ENCODE data around the gene EEFSEC. TPM values are rescaled to one million over a fixed set of nuclear protein-coding genes. Genes with fewer than 3 reads are reported as not detected.
A peak's percentile ranks its signal among the peaks of the same experiment; 100 is the strongest.

Gene EEFSEC
- total and polyA plus RNA-seq, 2 of the 4 experiments (the other 2 are of a cell fraction) = 4.5 to 9.3 TPM

- no peak for DNase-seq
These were observed 123.4 kb downstream of the EEFSEC start for GRCh38 chr3:128276577-128277183.

More at GRCh38 chr3:128276577-128277183, 123.4 kb downstream of the EEFSEC start:
- no peak overlapping the region for H4K8ac ChIP-seq (ENCODE audit: low read depth in 2 of 2, low read length in 2 of 2)
- H3K4me3 ChIP-seq (ENCODE audit: insufficient read depth, low read depth, low read length) = no peak overlapping the region
- no peak for ATAC-seq (ENCODE audit: low read depth)
- no peak overlapping the region for H3K27ac ChIP-seq (ENCODE audit: insufficient read depth, low read length)
- peaks cover 31% of the 10 kb centered on the region for H3K4me1 ChIP-seq (ENCODE audit: control insufficient read depth, insufficient read depth, low read length)
- H3K14ac ChIP-seq (replicated peaks; ENCODE audit: low read depth, low read length) = no peak overlapping the region
- ChIA-PET CTCF (interaction anchor here (1.4 kb wide), 1 partner anchor 106 kb away, joined by 4 read pairs; no protein-coding TSS in a partner anchor), POLR2A (ENCODE audit: unreplicated experiment) (no interaction called here)
- H3K9me3 ChIP-seq (ENCODE audit: control insufficient read depth, insufficient read depth, low read length) = no peaks in the 10 kb centered on the region
- intact Hi-C loops (cut with micrococcal nuclease) (no loop called here), in situ Hi-C loops (cut with MboI; ENCODE audit: low sequenced_read_pairs) (no loop called here), dilution Hi-C loops (cut with HindIII; ENCODE audit: low sequenced_read_pairs, unreplicated experiment) (no loop called here)
- H2BK20ac ChIP-seq (ENCODE audit: low read depth, low read length) = 0 out of 2 replicates have a peak overlapping the region, but pooled peaks have one; percentile 39
- H2AK5ac ChIP-seq (ENCODE audit: low read depth, low read length) = peak overlapping the region; percentile 92; the same call in 1 of the 2 replicates
- H3K9me1 ChIP-seq (ENCODE audit: insufficient read depth, low read length) = peaks cover 31% of the 10 kb centered on the region
- no peak overlapping the region; the same call in 1 of the 2 replicates for H3K4ac ChIP-seq (ENCODE audit: low read depth, low read length)
- H3K79me1 ChIP-seq (ENCODE audit: low read depth in 1 of 2, low read length in 2 of 2) = peaks cover 2 to 27% of the 10 kb centered on the region in 2 experiments; a peak in 1 of 4 replicates
- TF ChIP-seq MAZ (IDR thresholded peaks at IDR 0.05; ENCODE audit: borderline replicate concordance, low read depth, low read length) (no peak), FOS (IDR thresholded peaks at IDR 0.05; ENCODE audit: low read depth, low read length) (no peak), MXI1 (IDR thresholded peaks at IDR 0.05; ENCODE audit: borderline replicate concordance, low read depth, low read length) (no peak), USF2 (IDR thresholded peaks at IDR 0.05; ENCODE audit: low read depth, low read length) (no peak), RCOR1 (IDR thresholded peaks at IDR 0.05; ENCODE audit: insufficient replicate concordance, low read length) (no peak), SMC3 (IDR thresholded peaks at IDR 0.05; ENCODE audit: low read depth, low read length) (no peak), MAFK (IDR thresholded peaks at IDR 0.05; ENCODE audit: low read depth, low read length) (no peak), RAD21 (IDR thresholded peaks at IDR 0.05; ENCODE audit: low read length) (no peak), BHLHE40 (IDR thresholded peaks at IDR 0.05; ENCODE audit: low read depth, low read length) (no peak), CHD1 (IDR thresholded peaks at IDR 0.05; ENCODE audit: low read depth, low read length) (no peak), CTCF (conservative IDR thresholded peaks at IDR 0.05; ENCODE audit: low read depth, low read length) (no peak), ELK1 (IDR thresholded peaks at IDR 0.05; ENCODE audit: borderline replicate concordance, low read depth, low read length) (no peak), POLR2A (IDR thresholded peaks at IDR 0.05; ENCODE audit: low read depth, low read length) (no peak)
- BruUV-seq (replicated peaks) = no TSS peak
- peak overlapping the region; percentile 87; the same call in 1 of the 2 replicates for H2BK120ac ChIP-seq (ENCODE audit: low read depth, low read length)
- H3K36me3 ChIP-seq (ENCODE audit: control insufficient read depth, insufficient read depth, low read length) = no peaks in the 10 kb centered on the region
- no peak overlapping the region for H3K23ac ChIP-seq (ENCODE audit: low read depth, low read length)
- H4K5ac ChIP-seq (ENCODE audit: low read depth, low read length) = no peak overlapping the region
- no peak overlapping the region; the same call in 1 of the 2 replicates for H4K91ac ChIP-seq (ENCODE audit: insufficient read depth, low read depth, low read length)
- no peak overlapping the region for H2AK9ac ChIP-seq (replicated peaks; ENCODE audit: low read depth, low read length, poor library complexity)
- no CpG with 5 or more reads among the region's 5 CpGs for WGBS, 2 experiments (ENCODE audit: extremely low coverage in 2 of 2, insufficient read length in 1 of 2)
- H3K4me2 ChIP-seq (ENCODE audit: low read depth, low read length) = no peak overlapping the region
- H2AFZ ChIP-seq (replicated peaks; ENCODE audit: low read length, poor library complexity) = no peak overlapping the region
- H2BK15ac ChIP-seq (ENCODE audit: low read depth, low read length) = no peak overlapping the region; the same call in 2 of the 3 replicates
- no peak overlapping the region for H2BK5ac ChIP-seq (ENCODE audit: low read depth, low read length, poor library complexity, severe bottlenecking)
- peaks cover 6% of the 10 kb centered on the region; the same call in 1 of the 2 replicates for H4K20me1 ChIP-seq (ENCODE audit: insufficient read depth, low read length)
- H3K56ac ChIP-seq (ENCODE audit: extremely low read depth, insufficient read depth, low read length) = no peak overlapping the region
- H3K18ac ChIP-seq (ENCODE audit: low read depth, low read length) = no peak overlapping the region
- no peak overlapping the region for H3K9ac ChIP-seq (ENCODE audit: low read depth, low read length)
- H3K27me3 ChIP-seq (ENCODE audit: control insufficient read depth, insufficient read depth, low read length) = no peaks in the 10 kb centered on the region
